SJCRH30 (cell line): Measurements from ENCODE around the gene TMEM59. TPM values are rescaled to one million over a fixed set of nuclear protein-coding genes. Genes with fewer than 3 reads are reported as not detected.
"Not testable (repeated sequence)": the region's sequence is repeated elsewhere in the genome, so short reads cannot be mapped to it uniquely, and the experiment has no call there.

Experiments
- DNase-seq, 2 experiments: peaks; one replicate each; pipeline ENCODE4 v3.0.0-alpha.2; 2015 to 2020
- H3K27ac ChIP-seq: fragments of 250-450 bp; sonication (Bioruptor Pico); 2 replicates; pipeline ENCODE4 v1.5.1; 2020; ENCODE audit warnings: mild to moderate bottlenecking, moderate library complexity
- H3K27me3 ChIP-seq: fragments of 250-450 bp; sonication (Bioruptor Pico); 2 replicates; pipeline ENCODE4 v1.5.1; 2020; ENCODE audit warnings: mild to moderate bottlenecking, moderate library complexity
- H3K36me3 ChIP-seq: fragments of 250-450 bp; sonication (Bioruptor Pico); 2 replicates; pipeline ENCODE4 v1.5.1; 2020; ENCODE audit warnings: mild to moderate bottlenecking, moderate library complexity
- H3K4me1 ChIP-seq: fragments of 250-450 bp; sonication (Bioruptor Pico); 2 replicates; pipeline ENCODE4 v1.5.1; 2020; ENCODE audit warnings: mild to moderate bottlenecking, moderate library complexity
- H3K4me3 ChIP-seq: fragments of 250-450 bp; sonication (Bioruptor Pico); 2 replicates; pipeline ENCODE4 v1.5.1; 2020; ENCODE audit warnings: mild to moderate bottlenecking, moderate library complexity
- H3K9me3 ChIP-seq: fragments of 250-450 bp; sonication (Bioruptor Pico); replicated peaks from 2 replicates; pipeline ENCODE4 v1.5.1; 2020; ENCODE audit warnings: mild to moderate bottlenecking, moderate library complexity
- total RNA-seq: library from RNA; depleted of rRNA; stranded (reverse); fragments of >200 nt; shearing (Covaris generic); gene quantifications from 2 replicates; pipeline ENCODE4 v1.2.3, GENCODE V29; 2014

TMEM59 gene
- total RNA-seq, 1 experiment from 2014 or later: 135 TPM

- Histone ChIP-seq H3K27ac (no peak overlapping the region), H3K9me3 (no peaks in the 10 kb centered on the region), H3K36me3 (no peaks in the 10 kb centered on the region), H3K4me3 (no peak overlapping the region), H3K4me1 (no peaks in the 10 kb centered on the region), H3K27me3 (no peaks in the 10 kb centered on the region)
- no peak for DNase-seq
Observed at GRCh38 chr1:54080598-54081049, 27.6 kb upstream of the TMEM59 start.

- Histone ChIP-seq H3K4me3 (no peak overlapping the region), H3K36me3 (no peaks in the 10 kb centered on the region), H3K9me3 (no peaks in the 10 kb centered on the region), H3K27ac (no peak overlapping the region), H3K4me1 (no peaks in the 10 kb centered on the region), H3K27me3 (no peaks in the 10 kb centered on the region)
- no peak for DNase-seq
Observed at GRCh38 chr1:54077359-54077758, 24.4 kb upstream of the TMEM59 start.

DNA sequence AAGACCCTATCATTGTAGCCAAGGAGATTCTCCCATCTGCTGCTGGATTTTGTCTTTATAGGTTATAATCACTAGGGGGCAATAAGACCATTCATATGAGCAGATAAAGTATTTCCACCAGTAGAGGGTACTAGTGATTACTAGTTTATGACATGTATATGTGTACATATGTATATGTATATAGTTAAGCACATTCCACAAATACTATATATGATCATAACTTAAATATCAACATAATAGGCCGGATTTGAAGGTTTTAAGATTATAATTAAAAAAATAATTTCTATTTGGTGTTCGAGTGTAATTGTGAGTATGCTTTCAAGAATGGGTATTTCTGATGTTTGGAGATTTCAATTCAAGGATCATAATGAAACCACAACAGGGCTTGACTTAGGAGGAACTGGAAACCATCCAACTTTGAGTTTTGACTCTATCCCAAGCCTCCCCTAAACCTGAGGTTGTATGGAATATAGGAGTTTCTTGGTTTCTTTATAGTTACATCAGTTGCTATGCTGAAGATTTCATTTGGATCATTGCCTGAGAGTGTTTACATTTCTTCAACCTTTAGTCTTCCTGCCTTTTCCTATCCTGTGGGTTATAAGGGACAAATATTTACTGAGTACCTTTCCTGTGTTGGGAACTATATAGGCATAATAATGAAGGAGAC is 17.3 kb upstream of the TMEM59 start:
- Histone ChIP-seq H3K4me1 (peaks cover 7% of the 10 kb centered on the region; the same call in 1 of the 2 replicates), H3K27ac (peak overlapping the region; percentile 37), H3K27me3 (no peaks in the 10 kb centered on the region), H3K9me3 (no peaks in the 10 kb centered on the region), H3K36me3 (no peaks in the 10 kb centered on the region), H3K4me3 (no peak overlapping the region)
- DNase-seq: peak in 1 of 2 experiments; percentile 59

GRCh38 chr1:54069791-54070170 is 16.8 kb upstream of the TMEM59 start:
- peak; percentile 94 to 95 for DNase-seq
- no peak overlapping the region for H3K4me3 ChIP-seq
- H3K27ac ChIP-seq: peak overlapping the region; percentile 37
- peaks cover 7% of the 10 kb centered on the region; the same call in 1 of the 2 replicates for H3K4me1 ChIP-seq
- no peaks in the 10 kb centered on the region for H3K36me3 ChIP-seq
- no peaks in the 10 kb centered on the region for H3K27me3 ChIP-seq
- no peaks in the 10 kb centered on the region for H3K9me3 ChIP-seq

GRCh38 chr1:54064299-54064698 is 11.3 kb upstream of the TMEM59 start:
- Histone ChIP-seq H3K9me3 (no peaks in the 10 kb centered on the region), H3K27ac (no peak overlapping the region), H3K4me3 (no peak overlapping the region), H3K27me3 (no peaks in the 10 kb centered on the region), H3K36me3 (no peaks in the 10 kb centered on the region), H3K4me1 (no peaks in the 10 kb centered on the region; the same call in 1 of the 2 replicates)
- DNase-seq: no peak

GRCh38 chr1:54054438-54054749 is 1.4 kb upstream of the TMEM59 start:
- DNase-seq: no peak
- H3K27ac ChIP-seq: no peak overlapping the region
- H3K27me3 ChIP-seq: no peaks in the 10 kb centered on the region
- H3K4me1 ChIP-seq: peaks cover 6% of the 10 kb centered on the region; the same call in 1 of the 2 replicates
- no peaks in the 10 kb centered on the region for H3K36me3 ChIP-seq
- H3K4me3 ChIP-seq: peak overlapping the region; percentile 86
- no peaks in the 10 kb centered on the region for H3K9me3 ChIP-seq

DNA sequence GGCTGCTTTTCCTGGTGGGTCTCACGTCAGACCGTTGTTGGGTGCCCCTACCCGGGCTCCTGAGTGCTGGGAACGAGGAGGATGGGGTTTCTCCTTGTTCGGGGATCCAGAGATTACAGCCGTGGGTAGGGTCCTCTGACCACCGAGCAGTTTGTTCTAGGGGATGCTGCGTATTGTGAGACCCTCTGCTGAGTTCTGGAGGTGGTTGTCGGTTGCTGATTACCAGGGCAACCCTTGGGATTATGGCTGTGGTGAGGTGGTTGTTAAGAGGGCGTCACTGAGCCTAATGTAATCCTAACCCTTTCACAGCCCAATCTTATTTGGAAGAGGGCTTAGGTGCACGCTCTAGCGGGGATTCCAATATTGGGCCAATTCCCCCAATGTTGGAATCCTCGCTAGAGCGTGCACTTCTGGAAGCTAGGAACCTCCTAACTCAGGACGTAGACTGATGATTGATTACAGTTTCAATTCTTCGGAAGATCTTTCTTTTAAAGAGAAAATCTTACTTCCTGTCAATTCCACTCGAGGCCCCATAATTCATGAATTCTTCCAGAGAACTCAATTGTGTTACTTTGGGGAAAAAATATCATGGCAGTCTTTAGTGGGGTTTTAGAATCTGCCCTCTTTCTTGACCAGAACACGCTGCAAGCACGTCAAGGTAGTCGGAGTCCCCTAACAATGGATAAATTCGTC is 887 bp upstream of the TMEM59 start:
- Histone ChIP-seq H3K36me3 (no peaks in the 10 kb centered on the region), H3K27me3 (no peaks in the 10 kb centered on the region), H3K4me1 (peaks cover 6% of the 10 kb centered on the region; the same call in 1 of the 2 replicates), H3K4me3 (peak overlapping the region; percentile 86), H3K27ac (peak overlapping the region; percentile 69), H3K9me3 (no peaks in the 10 kb centered on the region)
- DNase-seq: peak in 1 of 2 experiments; percentile 23

GRCh38 chr1:54052431-54052933 is 522 bp downstream of the TMEM59 start:
- Histone ChIP-seq H3K9me3 (no peaks in the 10 kb centered on the region), H3K36me3 (no peaks in the 10 kb centered on the region), H3K4me1 (peaks cover 6% of the 10 kb centered on the region; the same call in 1 of the 2 replicates), H3K4me3 (peak overlapping the region; percentile 86), H3K27me3 (no peaks in the 10 kb centered on the region), H3K27ac (peak overlapping the region; percentile 69)
- peak; percentile 60 to 67 for DNase-seq

GRCh38 chr1:54051933-54052430 is 1.0 kb downstream of the TMEM59 start:
- Histone ChIP-seq H3K27ac (peak overlapping the region; percentile 69), H3K4me1 (peaks cover 9% of the 10 kb centered on the region; the same call in 1 of the 2 replicates), H3K36me3 (no peaks in the 10 kb centered on the region), H3K4me3 (peak overlapping the region; percentile 86), H3K9me3 (no peaks in the 10 kb centered on the region), H3K27me3 (no peaks in the 10 kb centered on the region)
- no peak for DNase-seq

DNA sequence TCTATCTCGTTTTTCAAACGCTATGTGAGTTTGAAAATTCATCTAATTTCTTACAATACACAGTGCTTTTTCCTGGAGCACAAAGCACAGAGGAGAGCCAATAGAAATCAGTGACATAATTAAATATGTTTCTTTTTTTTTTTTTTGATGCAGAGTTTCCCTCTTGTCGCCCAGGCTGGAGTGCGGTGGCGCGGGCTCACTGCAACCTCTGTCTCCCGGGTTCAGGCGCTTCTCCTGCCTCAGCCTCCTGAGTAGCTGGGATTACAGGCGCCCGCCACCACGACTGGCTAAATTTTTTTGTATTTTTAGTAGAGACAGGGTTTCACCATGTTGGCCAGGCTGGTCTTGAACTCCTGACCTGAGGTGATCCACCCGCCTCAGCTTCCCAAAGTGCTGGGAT is 2.6 kb downstream of the TMEM59 start:
- H3K36me3 ChIP-seq, DNase-seq, H3K4me3 ChIP-seq, H3K27me3 ChIP-seq, H3K4me1 ChIP-seq, H3K9me3 ChIP-seq, H3K27ac ChIP-seq: not testable (repeated sequence)

- no peak overlapping the region for H3K27ac ChIP-seq
Observed at GRCh38 chr1:54047384-54048305, 5.4 kb downstream of the TMEM59 start.

GRCh38 chr1:54046671-54047383 is 6.2 kb downstream of the TMEM59 start:
- no peaks in the 10 kb centered on the region for H3K27me3 ChIP-seq

More at GRCh38 chr1:54047384-54048305, 5.4 kb downstream of the TMEM59 start:
- H3K27me3 ChIP-seq: no peaks in the 10 kb centered on the region
- peaks cover 24% of the 10 kb centered on the region for H3K36me3 ChIP-seq
- DNase-seq: no peak
- H3K4me1 ChIP-seq: peaks cover 7% of the 10 kb centered on the region; the same call in 1 of the 2 replicates
- no peaks in the 10 kb centered on the region for H3K9me3 ChIP-seq
- H3K4me3 ChIP-seq: no peak overlapping the region

DNA sequence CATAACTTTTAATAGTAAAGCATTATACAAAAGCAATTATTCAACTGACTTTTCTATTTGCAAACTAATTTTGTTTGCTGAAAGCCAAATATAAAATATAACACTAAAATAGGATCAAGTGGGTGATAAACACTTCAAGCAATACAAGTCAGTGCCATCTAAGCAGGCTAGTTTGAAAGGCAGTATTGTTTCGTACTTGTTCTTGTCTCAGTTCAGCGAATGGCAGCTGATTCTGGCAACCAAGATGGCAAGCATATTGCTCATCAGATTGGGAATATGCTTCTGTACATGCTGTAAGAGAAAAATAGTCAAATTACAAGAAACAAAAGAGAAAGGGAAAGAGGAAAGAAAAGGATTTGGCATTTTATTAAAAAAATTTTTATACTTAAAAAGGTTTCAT is 7.5 kb downstream of the TMEM59 start:
- peaks cover 40% of the 10 kb centered on the region for H3K36me3 ChIP-seq
- H3K4me3 ChIP-seq: no peak overlapping the region
- no peaks in the 10 kb centered on the region for H3K27me3 ChIP-seq
- no peak for DNase-seq
- H3K4me1 ChIP-seq: peaks cover 3% of the 10 kb centered on the region; the same call in 1 of the 2 replicates
- H3K9me3 ChIP-seq: no peaks in the 10 kb centered on the region
- no peak overlapping the region for H3K27ac ChIP-seq

More at GRCh38 chr1:54046671-54047383, 6.2 kb downstream of the TMEM59 start:
- Histone ChIP-seq H3K36me3 (peaks cover 28% of the 10 kb centered on the region), H3K27ac (no peak overlapping the region), H3K4me3 (no peak overlapping the region), H3K9me3 (no peaks in the 10 kb centered on the region), H3K4me1 (peaks cover 7% of the 10 kb centered on the region; the same call in 1 of the 2 replicates)
- no peak for DNase-seq

DNA sequence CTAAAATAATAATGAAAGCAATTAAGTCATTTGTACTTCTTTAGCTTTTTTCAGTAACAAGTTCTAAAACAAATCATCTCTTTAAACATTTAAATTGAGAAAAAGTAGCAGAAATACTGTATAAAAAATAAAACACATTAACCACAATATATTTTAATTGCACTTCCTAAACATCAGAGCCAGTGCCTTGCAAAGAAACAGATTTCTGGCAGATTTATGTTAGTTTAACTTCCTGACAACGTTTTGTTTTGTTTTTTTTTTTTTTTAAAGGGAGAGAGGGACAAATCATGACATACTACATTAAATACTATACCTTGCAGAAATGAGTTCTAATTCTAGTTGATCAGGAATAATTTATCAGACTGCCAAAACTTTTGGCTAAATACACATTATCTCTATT is 11.2 kb downstream of the TMEM59 start:
- Histone ChIP-seq H3K4me3 (no peak overlapping the region), H3K27me3 (no peaks in the 10 kb centered on the region), H3K9me3 (no peaks in the 10 kb centered on the region), H3K36me3 (peaks cover 53% of the 10 kb centered on the region), H3K4me1 (no peaks in the 10 kb centered on the region; the same call in 1 of the 2 replicates), H3K27ac (no peak overlapping the region)
- DNase-seq: no peak
